A549 treated with AZD2906 at 1 μM for 4 hours (cell line): ENCODE data around the gene DYDC1. TPM values are rescaled to one million over a fixed set of nuclear protein-coding genes. Genes with fewer than 3 reads are reported as not detected.

ENCODE experiments used
- total RNA-seq: library from RNA; stranded (reverse); fragments of 200-300 nt; extraction: Qiagen RNA extraction; gene quantifications from 5 replicates; pipeline ENCODE4 v1.2.3, GENCODE V29; 2022

The DYDC1 gene
- not detected in 5 replicates for total RNA-seq

GRCh38 chr10:80356563-80356988, at the start of gene DYDC1, which contains the start of gene DYDC2:
Gene DYDC1 (minus strand): TSS chr10:80356755. CDS start chr10:80352601, 4,154 bp downstream.
Gene DYDC2 (plus strand): TSS chr10:80356781. CDS start chr10:80362444, 5,663 bp downstream.

DNA sequence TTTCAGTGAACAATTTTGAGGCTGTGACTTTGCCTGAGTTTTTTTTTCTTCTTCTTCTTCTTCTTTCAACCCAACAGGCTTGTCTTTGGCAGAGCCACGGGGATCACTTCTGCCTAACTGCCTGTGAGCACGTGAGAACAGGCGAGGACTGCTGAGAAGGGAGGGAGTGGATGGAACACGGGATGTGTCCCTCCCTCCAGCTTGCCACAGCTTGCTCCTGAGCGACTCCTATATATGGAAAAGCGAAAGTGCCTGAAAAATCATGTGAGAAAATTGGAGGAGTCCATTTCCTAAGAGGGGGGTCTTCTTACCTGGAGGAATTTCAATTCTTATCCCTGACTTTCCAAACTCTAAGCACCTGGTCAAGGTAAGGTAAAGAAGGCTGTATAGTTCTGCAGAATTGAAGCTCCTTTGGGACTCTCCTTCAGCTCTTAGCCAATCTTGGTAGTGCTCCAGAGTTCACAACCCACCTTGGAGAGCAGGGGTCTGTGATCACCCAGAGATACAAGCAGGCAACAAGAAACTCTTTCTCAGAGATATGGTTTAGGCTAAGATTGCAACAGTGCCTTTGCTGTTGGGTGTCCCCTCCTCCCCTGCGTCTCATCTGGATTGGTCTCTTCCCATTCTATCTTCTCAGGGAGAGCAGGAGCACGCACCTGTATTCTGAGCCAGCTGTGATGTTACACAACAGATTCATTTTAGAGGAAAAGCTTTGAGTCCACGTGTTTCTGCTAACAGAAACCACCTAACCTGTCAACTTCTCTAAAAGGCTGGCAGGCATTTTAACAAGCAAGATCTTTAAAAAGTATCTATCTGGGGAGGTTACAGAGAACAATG, 66.9 kb downstream of the DYDC1 start, which contains the start of gene MAT1A:
MAT1A (minus strand) TSS at position 208 of the 837 bp plus-strand sequence. CDS start 235 bp downstream, outside the sequence.

Other genes with a start within 250 kb of the DYDC1 start
- gene PLAC9, start 224.0 kb downstream of the DYDC1 start, total RNA-seq: 0.16 to 0.30 TPM (median 0.17 TPM) in 3 of 5 replicates, not detected in the others
- 145 to 213 TPM (median 201 TPM) in 5 replicates for gene ANXA11, start 151.2 kb downstream of the DYDC1 start, total RNA-seq
- 0.01 to 0.23 TPM (median 0.08 TPM) in 5 replicates for gene MAT1A, start 67.1 kb downstream of the DYDC1 start, total RNA-seq
- gene DYDC2, start within 50 bp of the DYDC1 start, total RNA-seq: 0.09 to 0.19 TPM in 2 of 5 replicates, not detected in the others
- 39.5 to 44.6 TPM (median 43.3 TPM) in 5 replicates for gene PRXL2A, start 51.8 kb upstream of the DYDC1 start, total RNA-seq
- gene TSPAN14, start 97.6 kb upstream of the DYDC1 start, total RNA-seq: 108 to 130 TPM (median 129 TPM) in 5 replicates
- gene SH2D4B, start 181.1 kb upstream of the DYDC1 start, total RNA-seq: 0.02 to 0.06 TPM (median 0.03 TPM) in 4 of 5 replicates, not detected in the other